Neural cell (in vitro differentiated cells): Measurements from ENCODE around the gene CCKAR.

Experiments used
- EP300 ChIP-seq: fragments of 450-650 bp; conservative IDR thresholded peaks from 2 replicates; pipeline ENCODE4 v1.6.1; 2014; ENCODE audit warnings: antibody characterized with exemption, mild to moderate bottlenecking, moderate library complexity; ENCODE audit not compliant: poor library complexity, severe bottlenecking
- EZH2 ChIP-seq: fragments of 200-600, 300-800 bp; shearing (Covaris generic), sonication (generic); IDR thresholded peaks from 2 replicates; pipeline ENCODE4 v1.6.1; 2014; ENCODE audit warnings: antibody characterized with exemption, low read length, borderline replicate concordance, mild to moderate bottlenecking; ENCODE audit not compliant: insufficient read depth, poor library complexity, severe bottlenecking
- MXI1 ChIP-seq: fragments of 450-650 bp; conservative IDR thresholded peaks from 2 replicates; pipeline ENCODE4 v1.6.1; 2014; ENCODE audit warnings: antibody characterized with exemption, mild to moderate bottlenecking; ENCODE audit not compliant: poor library complexity, severe bottlenecking
- POLR2AphosphoS5 ChIP-seq: IDR thresholded peaks from 2 replicates; pipeline ENCODE4 v1.6.1; 2012
- REST ChIP-seq: IDR thresholded peaks from 2 replicates; pipeline ENCODE4 v1.6.1; 2012; ENCODE audit warnings: borderline replicate concordance
- SMC3 ChIP-seq: fragments of 450-650 bp; conservative IDR thresholded peaks from 2 replicates; pipeline ENCODE4 v1.6.1; 2014; ENCODE audit warnings: antibody characterized with exemption, mild to moderate bottlenecking, moderate library complexity; ENCODE audit not compliant: poor library complexity
- TAF1 ChIP-seq: IDR thresholded peaks from 2 replicates; pipeline ENCODE4 v1.6.1; 2012; ENCODE audit warnings: low read depth
- TF ChIP-seq, protein P1 (sequence below): fragments of 450-650 bp; IDR thresholded peaks from 2 replicates; pipeline ENCODE4 v1.5.1; 2014; ENCODE audit warnings: antibody characterized with exemption, mild to moderate bottlenecking, moderate library complexity; ENCODE audit not compliant: poor library complexity, severe bottlenecking

DNA sequence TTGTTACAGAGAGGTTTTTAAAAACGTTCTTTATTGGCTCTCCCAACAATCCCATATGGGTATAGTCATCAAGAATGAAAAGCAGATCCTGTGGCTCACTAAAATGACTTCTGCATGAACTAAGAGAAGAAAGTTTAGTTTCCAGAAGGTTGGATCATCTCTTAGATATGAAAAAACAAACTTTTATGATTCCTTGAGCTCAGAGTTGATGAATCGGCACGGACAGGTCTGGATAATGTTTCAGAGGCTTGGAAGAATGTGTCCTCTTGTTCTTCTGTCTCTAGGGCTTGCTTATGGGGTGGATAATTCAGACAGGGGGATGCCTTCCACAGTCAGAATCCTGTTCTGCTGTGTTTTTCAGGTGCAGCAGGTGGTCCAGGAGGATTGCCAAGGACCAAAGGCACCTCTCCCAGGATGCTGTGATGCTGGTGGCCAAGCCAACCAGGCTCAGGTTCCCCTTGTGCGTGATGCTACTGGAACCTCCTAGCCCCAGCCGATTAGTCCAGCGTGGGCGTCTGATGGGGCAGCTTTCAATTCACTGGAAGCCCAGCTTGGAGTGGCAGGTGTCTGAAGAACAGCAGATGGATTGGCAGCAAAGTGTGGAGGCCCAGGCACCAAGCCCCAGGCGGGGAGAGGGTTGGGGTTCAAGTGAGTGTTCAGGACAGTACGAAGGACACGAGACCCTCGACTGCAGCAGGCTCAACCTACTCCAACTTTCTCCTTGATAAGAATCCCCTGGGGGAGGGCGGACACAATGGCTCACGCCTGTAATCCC is 30.3 kb downstream of the CCKAR start:
- TF ChIP-seq MXI1 (no peak), REST (no peak), TAF1 (no peak), EZH2 (no peak), POLR2AphosphoS5 (no peak), EP300 (no peak), SMC3 (no peak)
- TF ChIP-seq, protein P1, sequence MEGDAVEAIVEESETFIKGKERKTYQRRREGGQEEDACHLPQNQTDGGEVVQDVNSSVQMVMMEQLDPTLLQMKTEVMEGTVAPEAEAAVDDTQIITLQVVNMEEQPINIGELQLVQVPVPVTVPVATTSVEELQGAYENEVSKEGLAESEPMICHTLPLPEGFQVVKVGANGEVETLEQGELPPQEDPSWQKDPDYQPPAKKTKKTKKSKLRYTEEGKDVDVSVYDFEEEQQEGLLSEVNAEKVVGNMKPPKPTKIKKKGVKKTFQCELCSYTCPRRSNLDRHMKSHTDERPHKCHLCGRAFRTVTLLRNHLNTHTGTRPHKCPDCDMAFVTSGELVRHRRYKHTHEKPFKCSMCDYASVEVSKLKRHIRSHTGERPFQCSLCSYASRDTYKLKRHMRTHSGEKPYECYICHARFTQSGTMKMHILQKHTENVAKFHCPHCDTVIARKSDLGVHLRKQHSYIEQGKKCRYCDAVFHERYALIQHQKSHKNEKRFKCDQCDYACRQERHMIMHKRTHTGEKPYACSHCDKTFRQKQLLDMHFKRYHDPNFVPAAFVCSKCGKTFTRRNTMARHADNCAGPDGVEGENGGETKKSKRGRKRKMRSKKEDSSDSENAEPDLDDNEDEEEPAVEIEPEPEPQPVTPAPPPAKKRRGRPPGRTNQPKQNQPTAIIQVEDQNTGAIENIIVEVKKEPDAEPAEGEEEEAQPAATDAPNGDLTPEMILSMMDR: no peak
